Stomach (tissue), 9 donors: ENCODE data around the gene HNRNPM. TPM values are rescaled to one million over a fixed set of nuclear protein-coding genes. Genes with fewer than 3 reads are reported as not detected.

ENCODE experiments used
- DNase-seq, 2 donors: peaks; one replicate each; pipeline versions ENCODE4 v3.0.0 to v3.0.0-alpha.2; 2013 to 2019
- H3K27ac ChIP-seq, 5 donors: fragments of 200-600 bp in 4 of 5; sonication (generic) in 4 of 5; one replicate each; pipeline ENCODE4 v1.5.1; 2013 to 2019; ENCODE audit warnings: mild to moderate bottlenecking in 1 of 5, moderate library complexity in 1 of 5
- H3K27me3 ChIP-seq, 3 donors: fragments of 200-600 bp; sonication (generic); one replicate each; pipeline ENCODE4 v1.5.1; 2017 to 2019; ENCODE audit warnings: mixed run types in 1 of 3
- H3K36me3 ChIP-seq, 4 donors: fragments of 200-600 bp; sonication (generic); 1 replicate in 3 of 4; 2 replicates in 1 of 4; pipeline ENCODE4 v1.5.1; 2016 to 2019
- H3K4me1 ChIP-seq, 4 donors: fragments of 200-600 bp; sonication (generic); one replicate each; pipeline ENCODE4 v1.5.1; 2016 to 2019
- H3K4me3 ChIP-seq, 4 donors: fragments of 200-600 bp; sonication (generic) in 3 of 4; one replicate each; pipeline ENCODE4 v1.5.1; 2016 to 2019; ENCODE audit warnings: mild to moderate bottlenecking in 1 of 4
- H3K9me3 ChIP-seq, 4 donors: fragments of 200-600 bp; sonication (generic); one replicate each; pipeline ENCODE4 v1.5.1; 2016 to 2019
- EP300 ChIP-seq: sonication (generic); formaldehyde crosslinking; IDR thresholded peaks from one replicate; pipeline ENCODE4 v1.6.1; 2017; ENCODE audit warnings: antibody characterized with exemption
- POLR2A ChIP-seq, 4 donors: fragments of 450-650 bp; IDR thresholded peaks; one replicate each; pipeline ENCODE4 v1.6.1; 2016; ENCODE audit warnings: antibody characterized with exemption in 4 of 4, control low read depth in 2 of 4, mild to moderate bottlenecking in 1 of 4, moderate library complexity in 1 of 4
- POLR2AphosphoS5 ChIP-seq, 3 donors: sonication (generic); formaldehyde crosslinking; IDR thresholded peaks; one replicate each; pipeline ENCODE4 v1.6.1; 2016; ENCODE audit warnings: antibody characterized with exemption in 3 of 3
- WGBS, 5 donors: extraction: QIAGEN DNeasy Blood & Tissue Kit in 3 of 5; methylation state at CpG; one replicate each; pipeline versions ENCODE4 v1.1.5 to v1.1.7; 2013 to 2018; 5-methylcytosine and 5-hydroxymethylcytosine counted together
- intact Hi-C: fragments of 100-400 bp; cut with DNase I; formaldehyde crosslinking; loops from one replicate; pipeline ENCODE4 v1.15.1; 2023; ENCODE audit warnings: low total_unique reads
- polyA plus RNA-seq, 3 donors: library from polyadenylated mRNA; stranded (reverse); fragments of 200-250 nt; gene quantifications; one replicate each; pipeline ENCODE4 v1.2.3, GENCODE V29; 2013
- total RNA-seq, 5 donors: library from RNA; depleted of rRNA; stranded (reverse); fragments of >200 nt; gene quantifications; one replicate each; pipeline versions ENCODE4 v1.1.0 to v1.2.3, GENCODE V29; 2014 to 2016
- TF ChIP-seq, protein P1 (sequence below), 7 experiments: fragments of 450-650 bp in 4 of 7; fragments of 200-600 bp in 3 of 7; sonication (generic) in 3 of 7; IDR thresholded peaks; one replicate each; pipeline ENCODE4 v1.5.1; 2016 to 2019; ENCODE audit warnings: antibody characterized with exemption in 7 of 7, control low read depth in 2 of 7, mild to moderate bottlenecking in 1 of 7
- donor health status: healthy with polysubstance abuse.
- donor health status: Bipolar disorder and iron deficiency.
- donor health status: healthy.

HNRNPM gene
- total and polyA plus RNA-seq, 8 donors = 54.3 to 664 (median 98.3) TPM

DNA sequence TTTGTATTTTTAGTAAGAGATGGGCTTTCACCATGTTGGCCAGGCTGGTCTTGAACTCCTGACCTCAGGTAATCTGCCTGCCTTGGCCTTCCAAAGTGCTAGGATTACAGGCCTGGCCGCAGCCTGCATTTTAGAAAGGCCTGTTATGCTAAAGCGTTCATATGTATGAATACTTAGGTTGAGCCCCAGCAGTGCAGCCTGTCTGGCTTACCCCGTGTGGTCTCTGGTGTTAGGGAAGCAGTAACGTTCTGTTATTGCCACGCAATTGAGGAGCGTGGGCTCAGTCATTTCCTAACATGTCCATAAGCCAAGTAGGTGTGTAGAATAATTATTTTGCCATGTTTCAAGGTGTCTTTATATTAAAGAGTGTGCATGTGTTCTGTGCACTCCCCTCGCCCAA is 14.3 kb downstream of the HNRNPM start:
- H3K27me3 ChIP-seq = no peaks in the 10 kb centered on the region
- TF ChIP-seq, protein P1, sequence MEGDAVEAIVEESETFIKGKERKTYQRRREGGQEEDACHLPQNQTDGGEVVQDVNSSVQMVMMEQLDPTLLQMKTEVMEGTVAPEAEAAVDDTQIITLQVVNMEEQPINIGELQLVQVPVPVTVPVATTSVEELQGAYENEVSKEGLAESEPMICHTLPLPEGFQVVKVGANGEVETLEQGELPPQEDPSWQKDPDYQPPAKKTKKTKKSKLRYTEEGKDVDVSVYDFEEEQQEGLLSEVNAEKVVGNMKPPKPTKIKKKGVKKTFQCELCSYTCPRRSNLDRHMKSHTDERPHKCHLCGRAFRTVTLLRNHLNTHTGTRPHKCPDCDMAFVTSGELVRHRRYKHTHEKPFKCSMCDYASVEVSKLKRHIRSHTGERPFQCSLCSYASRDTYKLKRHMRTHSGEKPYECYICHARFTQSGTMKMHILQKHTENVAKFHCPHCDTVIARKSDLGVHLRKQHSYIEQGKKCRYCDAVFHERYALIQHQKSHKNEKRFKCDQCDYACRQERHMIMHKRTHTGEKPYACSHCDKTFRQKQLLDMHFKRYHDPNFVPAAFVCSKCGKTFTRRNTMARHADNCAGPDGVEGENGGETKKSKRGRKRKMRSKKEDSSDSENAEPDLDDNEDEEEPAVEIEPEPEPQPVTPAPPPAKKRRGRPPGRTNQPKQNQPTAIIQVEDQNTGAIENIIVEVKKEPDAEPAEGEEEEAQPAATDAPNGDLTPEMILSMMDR (IDR thresholded peaks at IDR 0.05) = no peak
- TF ChIP-seq POLR2A (IDR thresholded peaks at IDR 0.05) = no peak
- no peak for TF ChIP-seq POLR2AphosphoS5 (IDR thresholded peaks at IDR 0.05)
- TF ChIP-seq EP300 = no peak
- H3K9me3 ChIP-seq = no peaks in the 10 kb centered on the region
- H3K4me1 ChIP-seq = peaks cover 57 to 91% (median 74%) of the 10 kb centered on the region in 4 donors
- H3K27ac ChIP-seq = peak overlapping the region; percentile 16 to 51 (median 47)
- no peak for DNase-seq
- 57 to 64% (median 59%) methylated on average over 7 of the region's 7 CpGs for WGBS, 5 donors
- H3K36me3 ChIP-seq = peaks cover 26 to 48% (median 40%) of the 10 kb centered on the region in 4 donors
- no peak overlapping the region for H3K4me3 ChIP-seq
- intact Hi-C loops = no loop called here

DNA sequence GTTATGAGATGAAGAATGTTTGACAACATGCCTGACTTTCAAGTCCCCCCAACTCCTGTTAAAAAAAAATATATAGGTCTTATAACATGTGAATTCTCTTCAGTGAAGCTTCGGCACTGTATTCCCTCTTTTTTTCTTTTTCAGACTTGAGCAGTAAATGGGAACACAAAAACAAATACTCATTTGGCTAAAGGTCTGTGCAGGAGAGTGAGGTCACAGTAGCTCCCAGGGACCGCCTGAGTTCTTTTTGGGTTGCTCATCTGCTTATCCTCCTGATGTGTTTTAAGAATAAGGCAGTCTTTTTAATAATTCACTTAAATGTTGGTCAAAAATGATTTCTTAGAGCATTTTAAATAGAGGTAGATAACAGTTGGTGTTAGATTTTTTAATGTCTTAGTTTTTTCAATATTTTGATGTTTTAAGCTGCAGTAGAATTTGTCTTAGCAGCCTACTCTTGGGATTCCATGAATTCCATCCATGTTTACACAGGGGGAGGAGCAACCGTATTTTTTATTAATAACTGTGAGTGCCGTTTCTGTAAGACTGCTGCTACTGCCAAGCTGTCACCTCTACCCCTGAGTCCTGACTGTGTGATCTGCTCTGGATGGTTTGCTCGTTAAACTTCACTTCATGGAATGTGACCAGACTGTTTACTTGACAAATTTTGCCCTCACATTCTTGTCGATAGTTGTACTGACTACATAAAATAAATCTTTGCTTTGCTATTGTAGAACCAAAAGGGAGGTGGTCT is 14.9 kb downstream of the HNRNPM start:
- no peaks in the 10 kb centered on the region for H3K27me3 ChIP-seq
- peak overlapping the region; percentile 16 to 51 (median 47) for H3K27ac ChIP-seq
- H3K4me3 ChIP-seq = peak overlapping the region in 1 of 4 donors; percentile 6
- 24 to 32% (median 27%) methylated on average over 6 of the region's 6 CpGs for WGBS, 5 donors
- DNase-seq = no peak
- intact Hi-C loops = no loop called here
- H3K9me3 ChIP-seq = no peaks in the 10 kb centered on the region
- peaks cover 56 to 85% (median 69%) of the 10 kb centered on the region in 4 donors for H3K4me1 ChIP-seq
- H3K36me3 ChIP-seq = peaks cover 32 to 54% (median 46%) of the 10 kb centered on the region in 4 donors
- TF ChIP-seq POLR2A (IDR thresholded peaks at IDR 0.05) (no peak), EP300 (no peak), POLR2AphosphoS5 (IDR thresholded peaks at IDR 0.05) (no peak)
- TF ChIP-seq, protein P1 (IDR thresholded peaks at IDR 0.05) = no peak

DNA sequence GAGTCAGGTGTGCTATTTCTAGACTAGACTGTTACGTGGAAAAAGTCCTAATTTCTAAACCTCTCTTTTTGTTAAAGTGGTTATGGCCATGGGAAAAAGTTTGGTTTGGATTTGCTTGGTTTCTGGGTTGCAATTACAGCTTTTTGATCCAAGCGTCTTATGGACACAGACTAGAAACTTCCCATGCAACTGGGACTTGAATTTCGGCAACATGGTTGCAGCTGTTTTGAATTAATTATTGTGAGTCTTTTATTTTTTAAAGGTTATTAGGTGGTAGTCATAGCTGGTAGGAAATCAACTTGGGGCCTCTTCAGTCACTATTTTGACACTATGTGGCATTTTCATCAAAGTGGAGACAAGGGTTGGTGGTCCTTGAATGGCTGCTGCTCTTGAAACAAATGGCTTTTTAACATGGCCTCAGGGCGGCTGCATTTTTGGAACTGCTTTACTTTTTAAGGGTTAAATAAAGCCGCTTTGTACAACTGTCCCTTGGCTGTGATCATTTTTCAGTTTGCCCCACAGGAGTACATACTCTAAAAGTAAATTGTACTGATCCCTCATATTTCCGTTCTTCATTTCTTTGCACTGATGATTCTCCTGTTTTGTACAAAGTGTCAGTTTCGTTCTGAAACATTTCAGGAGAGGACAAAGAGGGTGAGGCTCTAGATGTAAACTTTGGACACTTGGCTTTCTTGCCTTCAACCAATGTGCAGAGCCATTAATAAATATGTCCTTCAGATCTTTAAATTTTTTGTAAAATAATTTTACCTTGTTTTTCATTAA is 15.9 kb downstream of the HNRNPM start:
- intact Hi-C loops = no loop called here
- H3K36me3 ChIP-seq = peaks cover 42 to 57% (median 50%) of the 10 kb centered on the region in 4 donors
- H3K27me3 ChIP-seq = no peaks in the 10 kb centered on the region
- H3K27ac ChIP-seq = peak overlapping the region in 2 of 5 donors; percentile 47 to 51
- WGBS, 5 donors = 62 to 75% (median 74%) methylated on average over 7 of the region's 7 CpGs
- peaks cover 56 to 78% (median 67%) of the 10 kb centered on the region in 4 donors for H3K4me1 ChIP-seq
- DNase-seq = no peak
- H3K9me3 ChIP-seq = no peaks in the 10 kb centered on the region
- TF ChIP-seq, protein P1 (IDR thresholded peaks at IDR 0.05) = no peak
- TF ChIP-seq POLR2A (IDR thresholded peaks at IDR 0.05) (no peak), POLR2AphosphoS5 (IDR thresholded peaks at IDR 0.05) (no peak), EP300 (no peak)
- H3K4me3 ChIP-seq = peak overlapping the region in 1 of 4 donors; percentile 6

DNA sequence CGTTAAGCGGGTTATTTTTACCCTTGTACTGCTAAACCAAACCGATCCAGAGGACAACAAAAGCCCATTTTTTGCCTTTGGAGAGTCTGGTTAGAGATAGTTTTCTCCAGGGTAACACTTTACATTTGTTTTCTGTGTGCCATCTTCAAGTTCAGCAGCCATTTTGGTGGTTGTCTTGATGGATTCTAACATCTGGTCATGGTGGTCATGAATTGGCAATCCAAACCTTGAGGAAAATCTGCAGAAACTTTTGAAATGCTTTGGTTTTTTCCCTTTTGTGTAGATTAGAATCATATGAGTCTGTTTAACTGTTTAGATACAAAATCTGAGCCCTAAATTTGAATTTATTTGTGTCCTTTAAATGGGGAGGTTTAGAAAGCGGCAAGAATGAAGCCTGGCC is 16.6 kb downstream of the HNRNPM start:
- Histone ChIP-seq H3K4me3 (no peak overlapping the region), H3K27ac (no peak overlapping the region), H3K27me3 (no peaks in the 10 kb centered on the region), H3K9me3 (no peaks in the 10 kb centered on the region), H3K4me1 (peaks cover 54 to 75% (median 64%) of the 10 kb centered on the region in 4 donors), H3K36me3 (peaks cover 44 to 57% (median 50%) of the 10 kb centered on the region in 4 donors)
- TF ChIP-seq, protein P1 (IDR thresholded peaks at IDR 0.05) = no peak
- TF ChIP-seq POLR2A (IDR thresholded peaks at IDR 0.05) = no peak
- TF ChIP-seq POLR2AphosphoS5 (IDR thresholded peaks at IDR 0.05) = no peak
- no peak for TF ChIP-seq EP300
- intact Hi-C loops = no loop called here
- no peak for DNase-seq
- WGBS, 5 donors = 83 to 93% (median 90%) methylated on average over 3 to 4 of the region's 4 CpGs
